NCI-H2227 (cell line): ENCODE results near the gene CHMP4B.
"Not testable (repeated sequence)": the region's sequence is repeated elsewhere in the genome, so short reads cannot be mapped to it uniquely, and the experiment has no call there.

Experiments used
- DNase-seq: peaks from one replicate; lab custom pipeline; 2025; ENCODE audit not compliant: unreplicated experiment; lab: John Stamatoyannopoulos, UW

Gene CHMP4B

DNA sequence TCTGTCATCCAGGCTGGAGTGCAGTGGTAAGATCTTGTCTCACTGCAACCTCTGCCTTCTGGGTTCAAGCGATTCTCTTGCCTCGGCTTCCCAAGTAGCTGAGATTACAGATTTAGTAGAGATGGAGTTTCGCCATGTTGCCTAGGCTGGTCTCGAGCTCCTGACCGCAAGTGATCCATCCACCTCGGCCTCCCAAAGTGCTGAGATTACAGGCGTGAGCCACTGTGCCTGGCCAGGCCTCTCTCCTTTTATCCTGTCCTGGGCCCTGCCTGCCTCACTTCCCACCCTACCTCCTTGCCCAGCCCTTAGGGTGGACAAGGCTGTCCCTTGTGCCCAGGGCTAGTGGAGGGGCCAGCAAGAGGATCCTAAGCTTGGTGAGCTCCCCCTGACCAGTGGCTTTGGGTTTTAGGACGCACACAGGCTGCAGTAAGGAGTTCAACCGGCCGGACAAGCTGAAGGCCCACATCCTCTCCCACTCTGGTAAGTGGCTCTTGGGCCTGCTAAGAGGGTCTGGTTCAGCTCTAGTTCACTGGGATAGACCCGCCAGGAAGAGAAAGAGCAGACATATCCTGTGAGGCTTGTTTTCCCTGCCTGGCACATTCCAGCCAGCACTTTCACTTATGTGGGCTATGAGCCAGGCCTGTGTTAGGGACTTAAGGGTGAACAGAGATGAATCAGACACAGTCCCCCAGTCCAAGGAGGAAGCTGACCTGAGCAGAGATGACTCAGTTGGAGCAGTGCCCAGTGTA, 21.9 kb upstream of the CHMP4B start:
- no peak for DNase-seq

DNA sequence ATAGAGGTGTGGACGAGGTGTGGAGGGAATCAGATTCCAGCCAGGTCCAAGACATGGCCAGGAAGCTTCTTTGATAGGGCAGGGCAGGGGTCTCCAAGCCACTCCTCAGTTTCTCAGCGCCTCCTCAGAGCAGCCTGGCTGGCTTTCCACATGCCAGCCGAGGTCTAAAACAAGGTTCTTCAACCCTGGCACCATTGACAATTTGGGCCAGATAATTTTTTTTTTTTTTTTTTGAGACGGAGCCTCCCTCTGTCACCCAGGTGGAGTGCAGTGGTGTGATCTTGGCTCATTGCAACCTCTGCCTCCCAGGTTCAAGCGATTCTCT, 21.3 kb upstream of the CHMP4B start:
- no peak for DNase-seq

DNA sequence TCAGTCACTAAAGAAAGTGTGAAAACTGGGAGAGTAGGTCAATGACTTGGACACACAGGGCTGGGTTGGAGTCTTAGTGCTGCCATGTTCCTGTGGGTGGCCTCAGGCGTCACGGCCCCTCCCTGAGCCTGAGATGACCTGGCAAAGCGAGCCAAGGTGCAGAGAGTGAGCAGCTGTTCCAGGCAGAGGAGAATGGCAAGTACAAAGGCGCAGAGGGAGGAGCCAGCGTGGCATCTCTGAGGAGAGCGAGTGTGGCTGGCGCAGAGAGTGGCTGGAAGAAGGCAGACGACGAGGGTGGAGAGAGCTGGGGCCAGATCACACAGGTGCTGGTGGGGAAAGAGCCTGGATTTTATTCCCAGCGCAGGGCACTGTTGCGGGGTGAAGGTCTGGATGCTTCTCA, 20.6 kb upstream of the CHMP4B start:
- peak; percentile 68 for DNase-seq

DNA sequence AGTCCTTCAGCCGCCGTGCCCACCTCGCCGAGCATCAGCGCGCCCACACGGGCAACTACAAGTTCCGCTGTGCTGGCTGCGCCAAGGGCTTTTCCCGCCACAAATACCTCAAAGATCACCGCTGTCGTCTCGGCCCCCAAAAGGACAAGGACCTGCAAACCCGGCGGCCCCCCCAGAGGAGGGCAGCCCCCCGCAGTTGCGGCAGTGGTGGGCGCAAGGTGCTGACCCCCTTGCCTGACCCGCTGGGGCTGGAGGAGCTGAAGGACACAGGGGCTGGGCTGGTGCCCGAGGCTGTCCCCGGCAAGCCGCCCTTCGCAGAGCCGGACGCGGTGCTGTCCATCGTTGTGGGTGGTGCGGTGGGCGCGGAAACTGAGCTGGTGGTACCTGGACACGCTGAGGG, 20.1 kb upstream of the CHMP4B start:
- no peak for DNase-seq

DNA sequence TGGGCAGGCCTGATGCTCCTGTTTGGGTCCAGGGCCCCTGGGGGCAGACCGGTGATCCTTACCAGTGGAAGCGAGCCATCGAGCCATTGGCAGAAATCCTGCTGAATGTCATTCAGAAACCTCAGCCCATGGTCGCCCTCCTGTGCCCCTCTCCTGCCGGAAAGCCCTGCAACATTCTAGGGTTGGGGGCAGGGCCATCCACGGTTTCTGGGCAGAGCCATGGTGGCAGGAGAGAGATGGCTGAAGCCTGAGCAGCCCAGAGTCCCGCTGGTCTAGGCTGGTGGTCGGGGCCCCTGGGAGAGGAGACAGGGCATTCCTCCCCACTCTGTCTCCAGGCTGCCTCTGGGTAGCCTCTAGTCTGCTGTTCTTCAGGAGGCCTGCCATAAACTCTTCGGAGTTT, 19.6 kb upstream of the CHMP4B start:
- no peak for DNase-seq

DNA sequence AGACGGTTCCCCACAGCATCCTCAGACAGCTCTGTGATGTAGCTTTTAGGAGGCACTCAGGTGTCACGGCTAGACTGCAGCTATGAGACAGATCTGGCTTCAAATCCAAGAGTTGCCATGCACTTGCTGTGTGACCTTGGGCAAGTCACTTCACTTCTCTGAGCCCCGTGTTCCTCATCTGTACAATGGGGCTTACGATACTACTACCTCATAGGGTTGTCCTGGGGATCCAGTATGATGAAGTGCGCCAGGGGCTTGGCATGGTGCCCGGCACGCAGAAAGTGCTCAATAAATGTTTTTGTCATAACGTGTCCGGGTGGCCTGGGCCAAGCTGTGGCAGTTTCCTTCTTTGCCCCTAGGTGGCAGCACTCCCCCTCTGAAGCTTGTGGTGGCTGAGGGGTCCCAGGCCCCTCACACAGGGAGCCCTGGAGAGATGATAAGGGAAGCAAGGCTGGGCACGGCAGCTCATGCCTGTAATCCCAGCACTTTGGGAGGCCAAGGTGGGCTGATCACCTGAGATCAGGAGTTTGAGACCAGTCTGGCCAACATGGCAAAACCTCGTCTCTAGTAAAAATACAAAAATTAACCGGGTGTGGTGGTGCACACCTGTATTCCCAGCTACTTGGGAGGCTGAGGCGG, 19.1 kb upstream of the CHMP4B start:
- DNase-seq = peak; percentile 48

DNA sequence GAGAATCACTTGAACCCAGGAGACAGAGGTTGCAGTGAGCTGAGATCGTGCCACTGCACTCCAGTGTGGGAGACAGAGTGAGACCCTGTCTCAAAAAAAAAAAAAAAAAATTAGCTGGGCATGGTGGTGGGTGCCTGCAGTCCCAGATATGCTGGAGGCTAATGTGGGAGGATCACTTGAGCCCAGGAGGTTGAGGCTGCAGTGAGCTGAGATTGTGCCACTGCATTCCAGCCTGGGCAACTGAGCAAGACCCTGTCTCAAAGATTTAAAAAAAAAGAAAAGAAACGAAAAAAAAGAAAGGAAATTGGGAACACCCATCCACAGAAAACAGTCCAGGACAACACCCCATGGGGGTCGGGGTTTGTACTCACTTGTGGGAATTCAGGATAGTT, 18.6 kb upstream of the CHMP4B start:
- not testable (repeated sequence) for DNase-seq

DNA sequence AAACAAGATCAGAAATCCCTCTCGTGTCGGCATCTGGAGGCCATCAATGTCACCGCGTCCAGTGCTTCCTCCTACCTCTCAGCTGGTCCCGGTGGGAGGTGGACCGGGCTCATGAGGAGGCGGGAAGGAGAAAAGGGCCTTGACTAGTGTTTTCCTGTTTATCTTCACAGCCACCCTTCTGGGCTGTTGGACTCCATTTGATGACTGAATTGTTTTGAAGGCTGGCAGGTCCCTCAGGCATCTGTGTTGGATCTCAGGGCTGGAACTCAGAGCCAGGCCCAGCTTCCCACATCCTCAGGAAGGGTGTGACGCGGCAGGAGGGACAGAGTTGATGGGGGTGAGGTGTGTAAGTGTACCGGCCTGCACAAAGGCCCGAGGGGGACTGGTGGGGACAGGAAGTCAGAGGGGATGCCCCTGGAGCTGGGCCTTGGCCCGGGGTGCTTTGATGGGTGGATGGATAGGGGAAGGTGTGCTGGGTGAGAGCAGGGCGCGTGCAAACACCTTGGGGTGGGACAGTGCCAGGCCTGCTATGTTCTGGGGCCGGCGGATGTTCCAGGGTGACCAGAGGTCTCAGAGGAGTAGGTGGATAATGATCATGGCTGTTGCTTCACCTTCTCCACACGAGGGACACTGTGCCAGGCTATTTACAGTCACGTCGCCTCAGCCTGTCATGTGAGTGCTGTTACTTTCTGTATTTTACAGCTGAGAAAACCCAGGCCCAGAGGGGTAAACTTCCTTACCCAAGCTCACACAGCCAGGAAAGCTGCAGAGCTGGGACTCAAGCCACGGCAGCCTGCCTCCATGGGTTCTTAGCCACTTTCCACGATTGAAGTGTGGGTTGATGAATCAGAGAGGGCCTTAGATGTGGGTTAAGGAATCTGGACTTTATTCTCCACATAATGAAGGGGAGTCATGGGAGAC, 17.9 kb upstream of the CHMP4B start:
- DNase-seq = no peak

DNA sequence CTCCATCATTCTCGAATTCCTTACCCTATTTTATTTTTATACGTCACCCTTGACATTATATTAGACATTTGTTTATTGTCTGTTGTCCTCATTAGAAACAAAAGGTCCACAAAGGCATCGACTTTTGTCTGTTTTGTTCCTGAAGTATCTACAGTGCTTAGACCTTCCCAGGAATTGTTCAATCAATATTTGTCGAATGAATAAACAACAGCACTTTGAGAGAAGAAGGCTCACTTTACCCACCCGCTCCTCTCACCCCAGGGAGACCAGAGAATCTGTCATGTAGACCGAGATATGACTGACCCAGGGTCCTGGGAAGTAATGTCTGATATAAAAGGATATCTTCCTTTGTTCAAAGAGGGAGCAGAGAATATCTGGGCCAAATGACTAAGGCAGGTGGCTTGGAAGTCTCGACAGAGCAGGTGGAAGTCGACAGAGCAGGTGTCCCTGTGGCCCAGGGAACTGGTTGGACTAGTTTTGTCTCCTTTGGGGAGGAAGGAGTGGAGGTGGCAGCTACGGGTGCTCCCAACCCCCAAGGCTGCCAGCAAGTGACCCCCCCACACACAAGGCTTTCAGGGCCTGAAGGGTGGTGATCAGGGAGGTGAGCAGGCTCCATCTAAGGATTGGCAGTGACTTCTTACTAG, 14.8 kb upstream of the CHMP4B start:
- DNase-seq = no peak

DNA sequence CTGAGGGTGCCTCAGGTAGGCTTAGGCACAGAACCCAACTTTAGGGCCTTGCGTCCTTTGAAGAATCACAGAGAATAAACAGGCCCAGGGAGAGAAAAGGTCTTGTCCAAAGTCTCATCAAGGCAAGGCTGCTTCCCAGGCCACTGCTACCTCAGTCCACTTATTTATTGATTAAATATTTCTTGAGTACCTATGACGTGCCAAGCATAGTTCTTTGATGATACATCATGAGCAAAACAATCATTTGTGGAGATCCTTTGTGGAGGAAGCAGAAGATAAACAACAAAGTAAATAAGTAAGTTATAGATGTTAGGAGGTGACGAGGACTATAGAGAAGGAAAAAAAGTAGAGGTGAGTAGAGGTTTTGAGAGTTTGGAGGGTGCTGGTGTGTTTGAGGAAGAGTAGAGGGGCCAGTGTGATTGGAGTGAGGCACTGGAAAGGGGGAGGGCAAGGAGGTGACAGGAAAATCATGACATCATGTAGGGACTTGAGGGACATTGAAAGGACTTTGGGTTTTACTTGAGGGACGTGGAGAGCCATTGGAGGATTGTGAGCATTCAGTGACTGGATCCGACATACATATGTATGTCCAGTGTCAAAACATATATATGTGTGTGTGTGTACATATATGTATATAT, 14.1 kb upstream of the CHMP4B start:
- DNase-seq = no peak

DNA sequence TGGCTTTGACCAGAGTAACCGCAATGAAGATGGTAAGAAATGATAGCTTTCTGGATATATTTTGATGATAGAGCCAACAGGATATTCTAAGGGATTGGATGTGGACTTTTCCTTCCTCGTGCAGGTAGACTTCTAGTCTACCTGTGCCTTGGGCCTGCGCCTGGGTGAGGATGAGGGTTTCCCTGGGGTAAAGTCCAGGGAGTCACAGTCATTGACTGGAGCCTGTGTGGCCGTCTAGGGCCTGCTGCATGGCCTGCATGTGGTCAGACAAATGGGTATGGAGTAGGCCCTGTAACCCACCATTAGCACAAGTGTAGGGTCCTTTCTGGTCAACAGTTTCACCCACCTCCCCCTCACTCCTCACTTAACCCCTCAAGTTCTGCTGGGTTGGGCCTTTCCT, 12.7 kb upstream of the CHMP4B start:
- no peak for DNase-seq

DNA sequence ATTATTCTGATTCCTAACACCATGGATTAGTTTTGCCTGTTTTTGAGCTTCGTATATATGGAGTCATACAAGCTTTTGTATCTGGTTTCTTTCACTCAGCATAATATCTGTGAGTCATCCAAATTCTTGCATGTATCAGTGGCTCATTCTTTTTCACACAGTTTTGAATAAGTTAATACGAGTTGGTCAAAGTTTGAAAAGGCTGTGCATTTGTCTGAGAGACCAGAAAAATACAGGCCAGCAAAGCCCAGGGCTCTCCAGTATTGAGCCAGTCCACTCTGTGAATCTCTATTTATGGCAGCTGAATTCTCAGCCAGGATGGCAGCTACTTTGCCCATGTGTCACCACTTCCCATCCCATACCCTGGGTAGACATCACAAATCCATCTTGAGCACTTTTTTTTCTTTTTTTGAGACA, 7.2 kb upstream of the CHMP4B start:
- no peak for DNase-seq

DNA sequence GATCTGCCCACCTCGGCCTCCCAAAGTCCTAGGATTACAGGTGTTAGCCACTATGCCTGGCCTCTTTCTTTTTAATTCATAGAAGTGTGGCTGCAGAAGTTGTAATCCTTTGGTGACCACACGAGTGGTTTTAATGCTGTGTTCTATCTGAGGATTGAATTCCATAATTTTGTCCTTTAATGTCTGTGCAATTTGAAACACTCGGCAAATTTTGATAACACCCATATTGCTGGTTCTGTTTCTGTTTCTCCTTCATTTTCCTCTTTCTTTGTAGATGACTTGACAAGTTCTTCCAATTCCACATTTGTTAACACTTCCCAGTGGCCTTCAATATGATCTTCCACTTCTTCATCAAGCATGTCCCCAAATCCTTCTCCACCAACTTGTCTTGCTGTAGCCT, 2.8 kb upstream of the CHMP4B start:
- no peak for DNase-seq

DNA sequence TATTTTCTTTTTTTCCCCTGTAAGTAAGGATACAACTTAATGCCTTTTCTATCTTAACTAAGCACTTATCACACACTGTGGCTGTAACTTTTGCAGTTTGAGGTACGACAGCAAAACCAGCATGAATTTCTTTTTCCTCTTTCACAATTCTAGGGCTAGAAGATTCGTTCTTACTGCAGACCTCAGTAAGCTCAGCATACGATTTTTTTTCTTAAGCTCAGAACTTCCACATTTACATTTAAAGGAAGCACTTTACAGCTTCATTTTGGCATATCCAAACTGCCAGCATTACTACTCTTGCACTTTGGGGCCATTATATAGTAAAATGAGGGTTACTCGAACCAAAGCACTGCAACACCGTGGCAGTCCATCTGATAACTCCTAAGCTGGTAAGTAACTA, 889 bp upstream of the CHMP4B start:
- DNase-seq = no peak

DNA sequence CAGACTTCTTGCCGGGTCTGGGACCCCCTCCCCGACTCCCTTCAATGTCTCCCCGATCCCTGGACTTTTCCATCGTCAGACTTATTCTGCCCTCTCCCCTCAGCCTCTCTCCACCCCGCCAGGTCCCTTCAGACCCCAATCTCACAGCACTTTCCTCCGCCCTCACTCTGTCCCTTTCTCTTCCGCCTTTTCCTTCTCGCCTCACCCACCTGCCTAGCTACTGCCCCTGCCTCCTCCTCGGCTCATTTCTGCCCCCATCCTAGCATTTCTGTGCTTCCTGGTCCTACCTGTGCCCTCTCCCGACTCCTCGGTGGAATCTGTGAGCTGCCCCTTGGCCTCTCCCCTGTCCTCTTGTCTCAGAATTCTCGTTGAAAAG, 616 bp downstream of the CHMP4B start:
- DNase-seq = peak; percentile 31

DNA sequence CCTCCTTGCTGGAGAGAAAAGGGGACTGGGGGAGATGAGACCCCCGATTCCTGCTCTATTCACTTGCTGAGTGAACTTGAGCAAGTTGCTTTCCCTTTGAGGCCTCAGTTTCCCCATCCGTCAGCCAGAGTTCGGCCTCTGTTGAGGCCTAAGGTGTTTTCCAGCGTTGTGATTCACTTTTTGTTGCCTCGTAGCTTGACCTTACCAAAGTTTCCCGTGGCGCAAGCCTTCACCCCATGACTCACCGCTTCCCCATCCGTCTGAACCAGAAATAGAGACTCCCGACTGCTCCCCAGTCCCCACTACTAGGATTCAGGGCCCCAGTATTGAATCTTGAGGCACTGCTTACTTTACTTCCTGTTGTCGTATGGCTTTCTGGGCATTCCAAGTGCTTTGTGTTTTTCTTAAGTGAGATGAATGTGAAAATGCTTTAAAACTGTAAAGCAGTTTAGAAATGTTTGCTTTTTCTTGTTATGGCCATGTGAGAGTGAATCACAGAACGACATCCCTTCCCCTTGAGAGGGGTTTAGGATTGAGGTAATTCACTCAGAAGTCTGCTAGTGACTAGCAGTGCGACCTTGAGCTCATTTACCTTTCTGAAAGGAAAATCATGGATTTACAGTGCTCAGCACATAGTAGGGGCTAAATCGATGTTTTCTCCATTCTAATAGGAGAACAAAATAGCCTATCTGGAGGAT, 1.2 kb downstream of the CHMP4B start:
- no peak for DNase-seq

DNA sequence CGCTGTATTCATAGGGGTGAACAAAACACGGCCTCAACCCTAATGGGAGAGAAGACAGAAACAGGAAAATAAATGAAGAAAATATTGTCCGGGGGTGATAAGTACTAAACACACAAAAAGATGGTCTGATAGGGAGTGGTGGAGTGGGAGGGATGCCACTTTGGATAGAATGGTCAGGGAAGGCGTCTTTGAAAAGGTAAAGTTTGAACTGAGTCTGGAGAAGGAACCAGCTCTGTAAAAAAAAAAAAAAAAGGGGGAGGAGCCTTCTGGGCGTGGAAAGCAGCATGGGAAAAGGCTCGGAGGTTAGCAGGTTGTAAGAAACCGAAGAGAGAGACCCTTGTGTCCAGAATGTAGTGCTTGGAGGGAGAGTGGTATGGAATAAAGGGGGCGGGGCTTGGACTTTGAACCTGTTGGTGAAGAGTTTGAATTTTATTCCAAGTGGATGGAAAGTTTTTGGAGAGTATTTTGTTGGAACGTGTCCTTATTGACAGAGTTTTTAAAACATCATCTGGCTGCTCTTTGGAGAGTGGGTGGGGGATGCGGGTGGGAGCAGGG, 1.8 kb downstream of the CHMP4B start:
- peak; percentile 54 for DNase-seq

DNA sequence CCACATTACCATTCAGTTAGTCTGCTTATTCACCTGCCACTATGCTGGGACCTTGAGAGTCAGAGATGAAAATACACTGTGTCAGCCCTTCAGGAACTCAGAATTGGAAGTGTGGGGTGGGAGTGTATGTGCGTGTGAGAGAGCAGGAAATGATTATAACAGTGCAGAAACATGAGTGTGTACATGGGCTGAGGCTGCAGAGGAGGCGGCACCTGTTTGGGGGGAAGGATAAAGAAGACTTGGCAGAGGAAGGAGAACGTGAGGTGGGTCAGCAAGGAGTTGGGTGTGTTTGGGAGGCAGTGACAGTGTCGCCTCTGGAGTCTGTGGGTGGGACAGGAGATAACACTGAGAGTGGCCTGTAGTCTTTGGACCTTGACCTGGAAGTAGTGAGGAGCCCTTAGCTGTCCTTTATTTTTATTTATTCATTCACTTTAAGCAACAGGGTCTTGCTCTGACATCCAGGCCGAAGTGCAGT, 3.1 kb downstream of the CHMP4B start:
- no peak for DNase-seq

DNA sequence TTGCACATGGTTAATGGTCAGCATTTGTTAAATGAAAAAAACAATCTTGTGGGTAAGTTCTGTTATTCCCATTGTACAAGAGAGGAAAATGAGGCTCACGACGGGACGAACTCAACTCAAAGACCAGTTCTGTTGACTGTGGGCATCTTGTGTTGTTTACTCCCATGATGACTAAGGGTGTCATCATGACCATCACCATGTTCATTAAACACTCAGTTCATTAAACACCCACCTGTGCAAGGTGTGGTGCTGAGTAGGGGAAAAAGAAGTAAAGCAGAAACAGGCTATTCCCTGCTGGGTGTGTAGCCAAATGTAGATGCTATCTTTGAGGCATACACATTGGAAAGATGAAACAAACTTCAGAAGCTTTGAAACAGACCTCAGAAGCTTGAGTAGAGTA, 4.5 kb downstream of the CHMP4B start:
- DNase-seq = no peak

DNA sequence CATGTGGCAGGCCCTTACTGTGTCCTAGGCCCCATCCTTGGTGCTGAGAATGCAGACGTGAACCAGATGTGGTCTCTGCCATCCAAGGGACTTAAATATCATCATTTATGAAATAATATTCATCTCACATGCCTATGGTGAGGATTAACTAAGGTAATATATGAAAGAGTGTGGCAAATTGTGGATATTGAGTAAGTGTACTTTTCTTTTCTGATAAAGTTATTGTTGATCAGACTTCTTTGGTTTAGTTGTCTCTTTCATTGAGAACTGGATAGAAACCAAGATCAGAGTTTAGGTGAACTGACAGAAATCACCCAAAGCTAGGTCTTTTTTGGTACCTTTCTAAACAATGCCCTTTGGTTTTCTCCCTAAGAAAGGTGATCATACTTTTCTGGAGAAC, 5.0 kb downstream of the CHMP4B start:
- no peak for DNase-seq
